IMR-90 (cell line): ENCODE measurements around the gene ACOT7. TPM values are rescaled to one million over a fixed set of nuclear protein-coding genes. Genes with fewer than 3 reads are reported as not detected.
"Not testable (repeated sequence)": the region's sequence is repeated elsewhere in the genome, so short reads cannot be mapped to it uniquely, and the experiment has no call there.

Source experiments
- ATAC-seq: fragments of 200-7000 bp; cut with Tn5 transposase; 2 replicates; pipeline ENCODE4 v1.9.1; 2020; ENCODE audit warnings: low read depth, mild to moderate bottlenecking, moderate library complexity
- BruUV-seq: library from RNA; stranded (reverse); fragments of 400-500 nt; replicated peaks from 2 replicates; lab custom pipeline; 2021; lab: Mats Ljungman, UMichigan
- CTCF ChIA-PET: fragments of 300-600 bp; formaldehyde crosslinking; extraction: SDS; loops from one replicate; lab custom pipeline; 2021; ENCODE audit warnings: antibody characterized with exemption; lab: Yijun Ruan, JAX
- POLR2A ChIA-PET: fragments of 300-600 bp; sonication (Branson Sonifier 250); formaldehyde crosslinking; loops from one replicate; lab custom pipeline; 2022; ENCODE audit warnings: antibody characterized with exemption; ENCODE audit not compliant: unreplicated experiment; lab: Charles Lee
- DNase-seq: peaks from one replicate; pipeline ENCODE4 v3.0.0; 2013
- H2AFZ ChIP-seq: replicated peaks from 2 replicates; pipeline ENCODE3; 2013; ENCODE audit warnings: low read length, mild to moderate bottlenecking; ENCODE audit not compliant: poor library complexity
- H2AK5ac ChIP-seq: 2 replicates; pipeline ENCODE4 v1.6.1; 2013; ENCODE audit warnings: low read depth, low read length, inconsistent platforms
- H2AK9ac ChIP-seq: replicated peaks from 2 replicates; pipeline ENCODE3; 2013; ENCODE audit warnings: mild to moderate bottlenecking, low read depth, low read length, moderate library complexity; ENCODE audit not compliant: poor library complexity
- H2BK120ac ChIP-seq: 2 replicates; pipeline ENCODE4 v1.6.1; 2013; ENCODE audit warnings: low read depth, low read length, inconsistent platforms
- H2BK15ac ChIP-seq: 3 replicates; pipeline ENCODE4 v1.6.1; 2013; ENCODE audit warnings: low read depth, low read length, inconsistent platforms
- H2BK20ac ChIP-seq: 2 replicates; pipeline ENCODE4 v1.6.1; 2013; ENCODE audit warnings: low read depth, mild to moderate bottlenecking, inconsistent platforms, low read length, moderate library complexity
- H2BK5ac ChIP-seq: 2 replicates; pipeline ENCODE4 v1.6.1; 2013; ENCODE audit warnings: mild to moderate bottlenecking, low read depth, low read length, inconsistent platforms; ENCODE audit not compliant: poor library complexity, severe bottlenecking
- H3K14ac ChIP-seq: replicated peaks from 2 replicates; pipeline ENCODE4 v1.6.1; 2013; ENCODE audit warnings: low read depth, low read length, inconsistent platforms
- H3K18ac ChIP-seq: 2 replicates; pipeline ENCODE4 v1.6.1; 2013; ENCODE audit warnings: low read depth, low read length, control low read depth
- H3K23ac ChIP-seq: 2 replicates; pipeline ENCODE4 v1.6.1; 2013; ENCODE audit warnings: low read depth, low read length, inconsistent platforms
- H3K27ac ChIP-seq: 2 replicates; pipeline ENCODE4 v1.5.1; 2013; ENCODE audit warnings: mild to moderate bottlenecking, control low read depth, low read length; ENCODE audit not compliant: insufficient read depth
- H3K27me3 ChIP-seq: 2 replicates; pipeline ENCODE4 v1.6.1; 2013; ENCODE audit warnings: low read length; ENCODE audit not compliant: control insufficient read depth, insufficient read depth
- H3K36me3 ChIP-seq: 2 replicates; pipeline ENCODE4 v1.6.1; 2013; ENCODE audit warnings: low read length, mixed read lengths; ENCODE audit not compliant: control insufficient read depth, insufficient read depth
- H3K4ac ChIP-seq: 2 replicates; pipeline ENCODE4 v1.6.1; 2013; ENCODE audit warnings: low read depth, low read length, inconsistent platforms
- H3K4me1 ChIP-seq: 2 replicates; pipeline ENCODE4 v1.6.1; 2013; ENCODE audit warnings: low read length, mixed read lengths; ENCODE audit not compliant: control insufficient read depth, insufficient read depth
- H3K4me2 ChIP-seq: 2 replicates; pipeline ENCODE4 v1.6.1; 2013; ENCODE audit warnings: low read depth, mild to moderate bottlenecking, control low read depth, low read length, moderate library complexity
- H3K4me3 ChIP-seq: 2 replicates; pipeline ENCODE4 v1.5.1; 2013; ENCODE audit warnings: low read depth, mild to moderate bottlenecking, control low read depth, low read length, moderate library complexity; ENCODE audit not compliant: insufficient read depth
- H3K56ac ChIP-seq: 2 replicates; pipeline ENCODE4 v1.6.1; 2013; ENCODE audit warnings: low read length, inconsistent platforms; ENCODE audit not compliant: insufficient read depth; ENCODE audit errors: extremely low read depth
- H3K79me1 ChIP-seq, 2 experiments: 2 replicates each; pipeline ENCODE4 v1.6.1; 2013; ENCODE audit warnings: low read length in 2 of 2, inconsistent platforms in 1 of 2, low read depth in 1 of 2
- H3K9ac ChIP-seq: 2 replicates; pipeline ENCODE4 v1.6.1; 2013; ENCODE audit warnings: low read depth, low read length, control low read depth
- H3K9me1 ChIP-seq: 2 replicates; pipeline ENCODE4 v1.6.1; 2013; ENCODE audit warnings: low read length, inconsistent platforms; ENCODE audit not compliant: insufficient read depth
- H3K9me3 ChIP-seq: 2 replicates; pipeline ENCODE4 v1.6.1; 2013; ENCODE audit warnings: low read length; ENCODE audit not compliant: control insufficient read depth, insufficient read depth
- H4K20me1 ChIP-seq: 2 replicates; pipeline ENCODE4 v1.6.1; 2013; ENCODE audit warnings: low read length, inconsistent platforms; ENCODE audit not compliant: insufficient read depth
- H4K5ac ChIP-seq: 2 replicates; pipeline ENCODE4 v1.6.1; 2013; ENCODE audit warnings: mild to moderate bottlenecking, low read depth, low read length, control low read depth
- H4K8ac ChIP-seq, 2 experiments: 2 replicates each; pipeline ENCODE4 v1.6.1; 2013; ENCODE audit warnings: low read depth in 2 of 2, low read length in 2 of 2, control low read depth in 1 of 2, inconsistent platforms in 1 of 2
- H4K91ac ChIP-seq: 2 replicates; pipeline ENCODE4 v1.6.1; 2013; ENCODE audit warnings: low read depth, low read length, inconsistent platforms; ENCODE audit not compliant: insufficient read depth
- RAD21 ChIP-seq: IDR thresholded peaks from 2 replicates; pipeline ENCODE4 v1.6.1; 2012; ENCODE audit warnings: low read length, improper control_type of control experiment
- RFX5 ChIP-seq: IDR thresholded peaks from 2 replicates; pipeline ENCODE4 v1.8.0; 2012; ENCODE audit warnings: low read depth, mild to moderate bottlenecking, low read length, moderate library complexity
- SMC3 ChIP-seq: fragments of 150-350 bp; IDR thresholded peaks from 2 replicates; pipeline ENCODE4 v1.6.1; 2016; ENCODE audit warnings: low read depth, mild to moderate bottlenecking, antibody characterized with exemption, low read length, moderate library complexity
- WGBS, 2 experiments: methylation state at CpG; one replicate each; pipeline versions ENCODE4 v1.1.5 to v1.1.7; 2013; ENCODE audit warnings: missing lambda C conversion rate in 2 of 2; ENCODE audit not compliant: insufficient read length in 1 of 2; ENCODE audit errors: extremely low coverage in 2 of 2; 5-methylcytosine and 5-hydroxymethylcytosine counted together
- dilution Hi-C: fragments of 300-500 bp; cut with HindIII; formaldehyde crosslinking; loops from one replicate; pipeline ENCODE4 v1.14.3; 2018; ENCODE audit warnings: low sequenced_read_pairs; ENCODE audit not compliant: unreplicated experiment
- in situ Hi-C: fragments of 300-500 bp; cut with MboI; formaldehyde crosslinking; loops from 3 replicates; pipeline ENCODE4 v1.14.3; 2019; ENCODE audit warnings: low sequenced_read_pairs, inconsistent platforms, mixed read lengths
- intact Hi-C: fragments of 100-400 bp; cut with micrococcal nuclease; formaldehyde crosslinking; loops from 2 replicates; pipeline ENCODE4 v1.10.0; 2022
- polyA plus RNA-seq, 3 experiments: library from polyadenylated mRNA; depleted of rRNA; stranded (reverse); fragments of >200 nt; gene quantifications; 2 replicates each; pipeline ENCODE4 v1.2.3, GENCODE V29; 2012; ENCODE audit warnings: low replicate concordance in 1 of 3
- total RNA-seq: library from RNA; depleted of rRNA; stranded (reverse); fragments of >200 nt; gene quantifications from 2 replicates; pipeline ENCODE4 v1.2.3, GENCODE V29; 2012
- TF ChIP-seq, protein P1 (sequence below): conservative IDR thresholded peaks from 2 replicates; pipeline ENCODE4 v1.5.1; 2012; ENCODE audit warnings: mild to moderate bottlenecking, low read depth, low read length, improper control_type of control experiment

The ACOT7 gene
- total and polyA plus RNA-seq, 2 of the 4 experiments (the other 2 are of a cell fraction), result 51.6 to 242 TPM

DNA sequence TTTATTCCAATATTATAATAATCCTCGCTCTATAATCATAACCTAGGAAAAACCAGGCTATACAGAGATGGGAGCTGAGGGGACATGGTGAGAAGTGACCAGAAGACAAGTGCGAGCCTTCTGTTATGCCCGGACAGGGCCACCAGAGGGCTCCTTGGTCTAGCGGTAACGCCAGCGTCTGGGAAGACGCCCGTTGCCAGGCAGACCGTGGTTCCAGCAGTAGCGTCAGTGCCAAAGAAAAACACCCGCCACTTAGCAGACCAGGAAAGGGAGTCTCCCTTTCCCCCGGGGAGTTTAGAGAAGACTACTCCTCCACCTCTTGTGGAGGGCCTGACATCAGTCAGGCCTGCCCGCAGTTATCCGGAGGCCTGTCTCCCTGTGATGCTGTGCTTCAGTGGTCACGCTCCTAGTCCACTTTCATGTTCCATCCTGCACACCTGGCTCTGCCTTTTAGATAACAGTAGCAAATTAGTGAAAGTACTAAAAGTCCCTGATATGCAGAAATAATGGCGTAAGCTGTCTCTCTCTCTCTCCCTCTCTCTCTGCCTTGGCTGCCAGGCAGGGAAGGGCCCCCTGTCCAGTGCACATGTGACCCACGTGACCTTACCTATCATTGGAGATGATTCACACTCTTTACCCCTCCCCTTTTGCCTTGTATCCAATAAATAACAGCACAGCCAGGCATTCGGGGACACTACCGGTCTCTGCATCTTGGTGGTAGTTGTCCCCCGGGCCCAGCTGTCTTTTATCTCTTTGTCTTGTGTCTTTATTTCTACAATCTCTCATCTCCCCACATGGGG, 30.3 kb downstream of the ACOT7 start:
- H4K91ac ChIP-seq, H2AFZ ChIP-seq, H3K27me3 ChIP-seq, H3K4ac ChIP-seq, H2BK15ac ChIP-seq, H2AK9ac ChIP-seq, H3K23ac ChIP-seq, H2BK20ac ChIP-seq, H4K5ac ChIP-seq, H3K56ac ChIP-seq, H3K36me3 ChIP-seq, H3K9ac ChIP-seq, H2BK5ac ChIP-seq, ATAC-seq, H3K14ac ChIP-seq, H4K8ac ChIP-seq, H3K4me2 ChIP-seq, H2BK120ac ChIP-seq, dilution Hi-C loops, H4K20me1 ChIP-seq, H2AK5ac ChIP-seq, H3K18ac ChIP-seq, H3K4me3 ChIP-seq, H3K9me3 ChIP-seq, H3K27ac ChIP-seq, BruUV-seq: not testable (repeated sequence)
- intact Hi-C loops, result loop anchor here (1.0 to 5.0 kb wide), 2 partner anchors 41 to 74 kb away; no protein-coding TSS in a partner anchor
- no CpG with 5 or more reads among the region's 20 CpGs for WGBS, 2 experiments
- Histone ChIP-seq H3K79me1 (peaks cover 25 to 47% of the 10 kb centered on the region in 2 experiments), H3K4me1 (peaks cover 19% of the 10 kb centered on the region), H3K9me1 (peaks cover 14% of the 10 kb centered on the region)
- POLR2A ChIA-PET, result interaction anchor here (0.6 kb wide), 1 partner anchor 88 kb away, joined by 8 read pairs; no protein-coding TSS in a partner anchor
- DNase-seq, result peak; percentile 57
- TF ChIP-seq RAD21 (peak; percentile 55), SMC3 (peak; percentile 58), RFX5 (peak; percentile 82)
- TF ChIP-seq, protein P1, sequence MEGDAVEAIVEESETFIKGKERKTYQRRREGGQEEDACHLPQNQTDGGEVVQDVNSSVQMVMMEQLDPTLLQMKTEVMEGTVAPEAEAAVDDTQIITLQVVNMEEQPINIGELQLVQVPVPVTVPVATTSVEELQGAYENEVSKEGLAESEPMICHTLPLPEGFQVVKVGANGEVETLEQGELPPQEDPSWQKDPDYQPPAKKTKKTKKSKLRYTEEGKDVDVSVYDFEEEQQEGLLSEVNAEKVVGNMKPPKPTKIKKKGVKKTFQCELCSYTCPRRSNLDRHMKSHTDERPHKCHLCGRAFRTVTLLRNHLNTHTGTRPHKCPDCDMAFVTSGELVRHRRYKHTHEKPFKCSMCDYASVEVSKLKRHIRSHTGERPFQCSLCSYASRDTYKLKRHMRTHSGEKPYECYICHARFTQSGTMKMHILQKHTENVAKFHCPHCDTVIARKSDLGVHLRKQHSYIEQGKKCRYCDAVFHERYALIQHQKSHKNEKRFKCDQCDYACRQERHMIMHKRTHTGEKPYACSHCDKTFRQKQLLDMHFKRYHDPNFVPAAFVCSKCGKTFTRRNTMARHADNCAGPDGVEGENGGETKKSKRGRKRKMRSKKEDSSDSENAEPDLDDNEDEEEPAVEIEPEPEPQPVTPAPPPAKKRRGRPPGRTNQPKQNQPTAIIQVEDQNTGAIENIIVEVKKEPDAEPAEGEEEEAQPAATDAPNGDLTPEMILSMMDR, result peak; percentile 53
- CTCF ChIA-PET, result interaction anchor here (0.8 to 2.7 kb wide), 4 partner anchors 19 to 75 kb away, joined by 3 to 12 read pairs (median 6); no protein-coding TSS in a partner anchor
- in situ Hi-C loops, result loop anchor here (5.0 kb wide), 1 partner anchor 39 kb away; no protein-coding TSS in a partner anchor
